Right lobe of liver (tissue), 4 donors: ENCODE data around the gene RALGAPB.

Experiments
- CTCF ChIP-seq, 4 donors: fragments of 200-600 bp in 3 of 4; fragments of 450-650 bp in 1 of 4; IDR thresholded peaks; one replicate each; pipeline versions ENCODE4 v1.5.1 to v1.8.0; 2016 to 2022; ENCODE audit warnings: antibody characterized with exemption in 4 of 4, mild to moderate bottlenecking in 2 of 4
- POLR2A ChIP-seq: fragments of 450-650 bp; IDR thresholded peaks from one replicate; pipeline ENCODE4 v1.6.1; 2017; ENCODE audit warnings: antibody characterized with exemption, mild to moderate bottlenecking
- donor health status: DM: no; HTN: no; CAD: no.
- donor health status: DM: no; HTN: no; CAD: no.
- donor health status: DM: no; HTN: yes; CAD: no.

- TF ChIP-seq POLR2A (no peak), CTCF (IDR thresholded peaks at IDR 0.05) (no peak)
Measured at GRCh38 chr20:38543014-38543906, 70.6 kb downstream of the RALGAPB start.
